CD4-positive, alpha-beta memory T cell (primary cell): Measurements from ENCODE around the gene USP34. TPM values are rescaled to one million over a fixed set of nuclear protein-coding genes. Genes with fewer than 3 reads are reported as not detected.
"Not testable (repeated sequence)": the region's sequence is repeated elsewhere in the genome, so short reads cannot be mapped to it uniquely, and the experiment has no call there.

Experiments
- CTCF ChIA-PET: fragments of 350-600 bp; sonication (Branson Sonifier 250); formaldehyde crosslinking; loops from one replicate; lab custom pipeline; 2021; ENCODE audit warnings: inconsistent platforms; ENCODE audit not compliant: partially characterized antibody; lab: Charles Lee
- POLR2A ChIA-PET: fragments of 350-600 bp; sonication (Branson Sonifier 250); formaldehyde crosslinking; loops from one replicate; lab custom pipeline; 2021; ENCODE audit not compliant: partially characterized antibody; lab: Charles Lee
- DNase-seq, 5 donors: peaks; one replicate each; pipeline versions ENCODE4 v3.0.0 to v3.0.0-alpha.2; 2020 to 2022; ENCODE audit warnings: mixed read lengths in 1 of 5
- H3K27ac ChIP-seq: one replicate; pipeline ENCODE4 v1.7.0; 2013; ENCODE audit warnings: low read depth, low read length
- H3K27me3 ChIP-seq: 2 replicates; pipeline ENCODE4 v1.7.0; 2013; ENCODE audit warnings: mild to moderate bottlenecking, low read length, moderate library complexity; ENCODE audit not compliant: insufficient read depth
- H3K36me3 ChIP-seq: 2 replicates; pipeline ENCODE4 v1.7.0; 2013; ENCODE audit warnings: mild to moderate bottlenecking, low read length, moderate library complexity; ENCODE audit not compliant: insufficient read depth
- H3K4me1 ChIP-seq: 2 replicates; pipeline ENCODE4 v1.7.0; 2013; ENCODE audit warnings: mild to moderate bottlenecking, low read length, moderate library complexity; ENCODE audit not compliant: insufficient read depth
- H3K4me3 ChIP-seq, 2 donors: one replicate each; pipeline ENCODE4 v1.7.0; 2013; ENCODE audit warnings: low read length in 2 of 2, mild to moderate bottlenecking in 1 of 2
- H3K9me3 ChIP-seq, 2 donors: one replicate each; pipeline ENCODE4 v1.7.0; 2013; ENCODE audit warnings: low read length in 2 of 2, control low read depth in 1 of 2; ENCODE audit not compliant: control insufficient read depth in 1 of 2
- H3K27ac Mint-ChIP-seq, 7 donors: one replicate each; pipeline ENCODE4 v1.8.0; 2020 to 2021; ENCODE audit warnings: mixed read lengths in 7 of 7, mild to moderate bottlenecking in 6 of 7, inconsistent platforms in 3 of 7, moderate library complexity in 3 of 7
- H3K27me3 Mint-ChIP-seq, 2 donors: one replicate each; pipeline ENCODE4 v1.8.0; 2020 to 2021; ENCODE audit warnings: mixed read lengths in 2 of 2
- H3K36me3 Mint-ChIP-seq, 2 donors: one replicate each; pipeline ENCODE4 v1.8.0; 2020 to 2021; ENCODE audit warnings: mixed read lengths in 2 of 2, inconsistent platforms in 1 of 2, mild to moderate bottlenecking in 1 of 2
- H3K4me1 Mint-ChIP-seq, 4 donors: one replicate each; pipeline ENCODE4 v1.8.0; 2020 to 2021; ENCODE audit warnings: mixed read lengths in 4 of 4, mild to moderate bottlenecking in 1 of 4
- H3K4me3 Mint-ChIP-seq, 8 donors: one replicate each; pipeline ENCODE4 v1.8.0; 2020 to 2021; ENCODE audit warnings: mixed read lengths in 8 of 8, mild to moderate bottlenecking in 7 of 8, moderate library complexity in 6 of 8, inconsistent platforms in 3 of 8
- H3K9me3 Mint-ChIP-seq, 8 donors: one replicate each; pipeline ENCODE4 v1.8.0; 2020 to 2021; ENCODE audit warnings: mixed read lengths in 8 of 8, mild to moderate bottlenecking in 5 of 8, inconsistent platforms in 3 of 8, moderate library complexity in 1 of 8
- intact Hi-C: fragments of 100-400 bp; cut with micrococcal nuclease; formaldehyde crosslinking; loops from one replicate; pipeline ENCODE4 v1.15.1; 2023
- polyA plus RNA-seq, 2 donors: library from polyadenylated mRNA; unstranded; fragments of 300-500 nt; fragmentation: Illumina TruSeq; gene quantifications; one replicate each; pipeline ENCODE4 v1.2.3, GENCODE V29; 2021
- total RNA-seq, 2 experiments: library from RNA; stranded (reverse); gene quantifications; one replicate each; pipeline ENCODE4 v1.2.3, GENCODE V29; 2021

USP34 gene
- total and polyA plus RNA-seq, 4 experiments from 2014 or later = 7.9 to 164 (median 94.9) TPM

GRCh38 chr2:61173116-61173515 is 297.8 kb downstream of the USP34 start:
- CTCF ChIA-PET = no interaction called here
- peaks cover 0 to 9% of the 10 kb centered on the region in 2 donors for H3K36me3 Mint-ChIP-seq
- H3K27me3 ChIP-seq = no peaks in the 10 kb centered on the region
- no peaks in the 10 kb centered on the region for H3K9me3 ChIP-seq
- H3K4me3 ChIP-seq = no peak overlapping the region
- peaks cover 6 to 16% (median 10%) of the 10 kb centered on the region in 4 donors for H3K4me1 Mint-ChIP-seq
- no peak for DNase-seq
- POLR2A ChIA-PET = no interaction called here
- H3K4me3 Mint-ChIP-seq = no peak overlapping the region
- H3K36me3 ChIP-seq = no peaks in the 10 kb centered on the region
- intact Hi-C loops = loop anchor here (10.0 kb wide), 1 partner anchor 288 kb away; the partner anchor contains the start of gene REL
- H3K4me1 ChIP-seq = peaks cover 7% of the 10 kb centered on the region
- H3K9me3 Mint-ChIP-seq = no peaks in the 10 kb centered on the region
- H3K27me3 Mint-ChIP-seq = no peaks in the 10 kb centered on the region
- H3K27ac ChIP-seq = no peak overlapping the region
- peak overlapping the region in 1 of 7 donors; percentile 2 for H3K27ac Mint-ChIP-seq

- intact Hi-C loops = loop anchor here (10.0 kb wide), 1 partner anchor 288 kb away; the partner anchor contains the start of gene REL
- Mint-ChIP-seq H3K4me3 (no peak overlapping the region), H3K27ac (peak overlapping the region in 1 of 7 donors; percentile 58), H3K4me1 (peaks cover 6 to 13% (median 8%) of the 10 kb centered on the region in 4 donors), H3K9me3 (no peaks in the 10 kb centered on the region), H3K36me3 (peaks cover 0 to 7% of the 10 kb centered on the region in 2 donors), H3K27me3 (no peaks in the 10 kb centered on the region)
- no peak for DNase-seq
- H3K9me3 ChIP-seq = no peaks in the 10 kb centered on the region
- no peaks in the 10 kb centered on the region for H3K36me3 ChIP-seq
- H3K4me3 ChIP-seq = no peak overlapping the region
- peaks cover 6% of the 10 kb centered on the region for H3K4me1 ChIP-seq
- no peak overlapping the region for H3K27ac ChIP-seq
- ChIA-PET POLR2A (no interaction called here), CTCF (no interaction called here)
- H3K27me3 ChIP-seq = no peaks in the 10 kb centered on the region
These were observed 298.2 kb downstream of the USP34 start for GRCh38 chr2:61172671-61173070.

- Mint-ChIP-seq H3K36me3 (peaks cover 28% of the 10 kb centered on the region in 2 donors), H3K27ac (peak overlapping the region in 1 of 7 donors; percentile 49), H3K4me1 (peaks cover 0 to 4% (median under 1%) of the 10 kb centered on the region in 4 donors), H3K4me3 (no peak overlapping the region), H3K9me3 (no peaks in the 10 kb centered on the region), H3K27me3 (no peaks in the 10 kb centered on the region)
- ChIA-PET CTCF (no interaction called here), POLR2A (interaction anchor here (1.5 kb wide), 1 partner anchor 24 kb away, joined by 3 read pairs; no protein-coding TSS in a partner anchor)
- intact Hi-C loops = no loop called here
- Histone ChIP-seq H3K9me3 (no peaks in the 10 kb centered on the region), H3K4me1 (no peaks in the 10 kb centered on the region), H3K27me3 (no peaks in the 10 kb centered on the region), H3K36me3 (no peaks in the 10 kb centered on the region), H3K27ac (no peak overlapping the region), H3K4me3 (no peak overlapping the region)
- no peak for DNase-seq
These were observed 303.3 kb downstream of the USP34 start for GRCh38 chr2:61167579-61167978.

- Mint-ChIP-seq H3K4me3 (no peak overlapping the region), H3K9me3 (no peaks in the 10 kb centered on the region), H3K27ac (peak overlapping the region in 1 of 7 donors; percentile 30), H3K27me3 (no peaks in the 10 kb centered on the region), H3K4me1 (peaks cover 0 to 6% (median 2%) of the 10 kb centered on the region in 4 donors), H3K36me3 (peaks cover 35 to 41% of the 10 kb centered on the region in 2 donors)
- Histone ChIP-seq H3K9me3 (no peaks in the 10 kb centered on the region), H3K27ac (no peak overlapping the region), H3K36me3 (no peaks in the 10 kb centered on the region), H3K4me1 (no peaks in the 10 kb centered on the region), H3K4me3 (no peak overlapping the region), H3K27me3 (no peaks in the 10 kb centered on the region)
- DNase-seq = no peak
- ChIA-PET CTCF (no interaction called here), POLR2A (no interaction called here)
- intact Hi-C loops = no loop called here
These were observed 304.9 kb downstream of the USP34 start for GRCh38 chr2:61165946-61166345.

GRCh38 chr2:61165082-61165481 is 305.8 kb downstream of the USP34 start:
- CTCF ChIA-PET, DNase-seq, H3K27ac ChIP-seq, H3K4me1 ChIP-seq, H3K4me3 ChIP-seq, H3K27ac Mint-ChIP-seq, H3K4me3 Mint-ChIP-seq, H3K27me3 Mint-ChIP-seq, H3K4me1 Mint-ChIP-seq, intact Hi-C loops, H3K9me3 Mint-ChIP-seq, H3K9me3 ChIP-seq, H3K27me3 ChIP-seq, H3K36me3 ChIP-seq: not testable (repeated sequence)
- peaks cover 38 to 42% of the 10 kb centered on the region in 2 donors for H3K36me3 Mint-ChIP-seq
- POLR2A ChIA-PET = interaction anchor here (3.6 kb wide), 1 partner anchor 12 kb away, joined by 17 read pairs; no protein-coding TSS in a partner anchor

GRCh38 chr2:61162721-61163120 is 308.2 kb downstream of the USP34 start:
- no peaks in the 10 kb centered on the region for H3K36me3 ChIP-seq
- no peaks in the 10 kb centered on the region for H3K9me3 ChIP-seq
- intact Hi-C loops = no loop called here
- peaks cover 0 to 6% (median 3%) of the 10 kb centered on the region in 4 donors for H3K4me1 Mint-ChIP-seq
- no peak for DNase-seq
- no peaks in the 10 kb centered on the region for H3K4me1 ChIP-seq
- ChIA-PET POLR2A (interaction anchor here (1.6 to 3.6 kb wide), 2 partner anchors 14 to 23 kb away, joined by 3 to 17 read pairs; no protein-coding TSS in a partner anchor), CTCF (no interaction called here)
- peak overlapping the region in 3 of 7 donors; percentile 3 to 67 (median 29) for H3K27ac Mint-ChIP-seq
- H3K36me3 Mint-ChIP-seq = peaks cover 54 to 56% of the 10 kb centered on the region in 2 donors
- no peak overlapping the region for H3K27ac ChIP-seq
- no peaks in the 10 kb centered on the region for H3K27me3 Mint-ChIP-seq
- H3K4me3 Mint-ChIP-seq = no peak overlapping the region
- peaks cover 0 to 9% (median 6%) of the 10 kb centered on the region in 8 donors for H3K9me3 Mint-ChIP-seq
- no peak overlapping the region for H3K4me3 ChIP-seq
- H3K27me3 ChIP-seq = no peaks in the 10 kb centered on the region

GRCh38 chr2:61161888-61162287 is 309.0 kb downstream of the USP34 start, which contains the start of gene C2orf74:
C2orf74 (plus strand) TSS chr2:61162188; CDS start chr2:61162515, 327 bp downstream.
- ChIA-PET POLR2A (interaction anchor here (1.6 to 3.6 kb wide), 2 partner anchors 15 to 24 kb away, joined by 3 to 17 read pairs; no protein-coding TSS in a partner anchor), CTCF (no interaction called here)
- H3K4me1 Mint-ChIP-seq = peaks cover 0 to 6% (median 1%) of the 10 kb centered on the region in 4 donors
- no peak for DNase-seq
- intact Hi-C loops = no loop called here
- no peaks in the 10 kb centered on the region for H3K9me3 ChIP-seq
- no peak within 1 kb of the TSS for H3K27ac ChIP-seq
- H3K4me1 ChIP-seq = no peaks in the 10 kb centered on the region
- H3K4me3 Mint-ChIP-seq = peak within 1 kb of the TSS in 1 of 8 donors; percentile 26
- no peaks in the 10 kb centered on the region for H3K36me3 ChIP-seq
- peaks cover 57 to 59% of the 10 kb centered on the region in 2 donors for H3K36me3 Mint-ChIP-seq
- H3K4me3 ChIP-seq = no peak within 1 kb of the TSS
- H3K27me3 ChIP-seq = no peaks in the 10 kb centered on the region
- peaks cover 0 to 14% (median 6%) of the 10 kb centered on the region in 8 donors for H3K9me3 Mint-ChIP-seq
- peak within 1 kb of the TSS in 4 of 7 donors; percentile 3 to 67 (median 32) for H3K27ac Mint-ChIP-seq
- H3K27me3 Mint-ChIP-seq = no peaks in the 10 kb centered on the region
